SK-N-SH (cell line): Measurements from ENCODE around the gene SLC22A5. TPM values are rescaled to one million over a fixed set of nuclear protein-coding genes. Genes with fewer than 3 reads are reported as not detected.

Experiments used
- CTCF ChIA-PET: fragments of 300-600, 350-600 bp; formaldehyde crosslinking; extraction: SDS; loops from one replicate; lab custom pipeline; 2021; lab: Yijun Ruan, JAX
- POLR2A ChIA-PET: fragments of 350-600 bp; sonication (Branson Sonifier 250); formaldehyde crosslinking; extraction: SDS; loops from one replicate; lab custom pipeline; 2020; ENCODE audit warnings: antibody characterized with exemption, inconsistent platforms; lab: Yijun Ruan, JAX
- DNase-seq: peaks from one replicate; pipeline ENCODE4 v3.0.0; 2012
- H2AFZ ChIP-seq: fragments of 200-600 bp; sonication (generic); 2 replicates; pipeline ENCODE4 v1.8.1; 2016; ENCODE audit warnings: antibody characterized with exemption, mild to moderate bottlenecking, low read depth
- H3F3A ChIP-seq: fragments of 200-600 bp; sonication (generic); replicated peaks from 2 replicates; pipeline ENCODE3; 2016; ENCODE audit warnings: antibody characterized with exemption, mild to moderate bottlenecking; ENCODE audit not compliant: insufficient read depth
- H3K27ac ChIP-seq, 2 experiments: fragments of 200-500 bp in 1 of 2; fragments of 200-600 bp in 1 of 2; sonication (Bioruptor generic) in 1 of 2; sonication (generic), shearing (Covaris generic) in 1 of 2; 2 replicates each; pipeline versions ENCODE4 v1.5.1 to v1.6.1; 2014 to 2016; ENCODE audit warnings: low read depth in 2 of 2, inconsistent platforms in 1 of 2, low read length in 1 of 2, mild to moderate bottlenecking in 1 of 2, mixed read lengths in 1 of 2
- H3K27me3 ChIP-seq: fragments of 200-600 bp; sonication (generic), shearing (Covaris generic); 2 replicates; pipeline ENCODE4 v1.6.1; 2016; ENCODE audit warnings: mixed run types; ENCODE audit not compliant: insufficient read depth
- H3K36me3 ChIP-seq, 2 experiments: fragments of 200-500 bp in 1 of 2; fragments of 200-600 bp in 1 of 2; sonication (Bioruptor generic) in 1 of 2; sonication (generic) in 1 of 2; replicated peaks in 1 of 2; 2 replicates each; pipeline versions ENCODE3 to v1.5.1; 2014 to 2016; ENCODE audit warnings: low read length in 1 of 2, mild to moderate bottlenecking in 1 of 2; ENCODE audit not compliant: insufficient read depth in 2 of 2, control insufficient read depth in 1 of 2
- H3K4me1 ChIP-seq, 2 experiments: fragments of 200-500 bp in 1 of 2; fragments of 200-600 bp in 1 of 2; sonication (Bioruptor generic) in 1 of 2; sonication (generic), shearing (Covaris generic) in 1 of 2; 2 replicates each; pipeline versions ENCODE4 v1.5.1 to v1.6.1; 2014 to 2016; ENCODE audit warnings: low read depth in 1 of 2, low read length in 1 of 2, mixed run types in 1 of 2; ENCODE audit not compliant: insufficient read depth in 2 of 2, control insufficient read depth in 1 of 2
- H3K4me2 ChIP-seq: fragments of 200-600 bp; sonication (generic), shearing (Covaris generic); 2 replicates; pipeline ENCODE4 v1.6.1; 2017; ENCODE audit warnings: mixed run types
- H3K4me3 ChIP-seq, 2 experiments: fragments of 200-500 bp in 1 of 2; fragments of 200-600 bp in 1 of 2; sonication (Bioruptor generic) in 1 of 2; sonication (generic), shearing (Covaris generic) in 1 of 2; 2 replicates each; pipeline versions ENCODE4 v1.5.1 to v1.8.1; 2014 to 2016; ENCODE audit warnings: low read depth in 2 of 2, inconsistent platforms in 1 of 2, low read length in 1 of 2, mild to moderate bottlenecking in 1 of 2, mixed read lengths in 1 of 2, moderate library complexity in 1 of 2
- H3K79me2 ChIP-seq: fragments of 200-600 bp; sonication (generic); 2 replicates; pipeline ENCODE4 v1.8.1; 2017; ENCODE audit warnings: mild to moderate bottlenecking; ENCODE audit not compliant: insufficient read depth
- H3K9ac ChIP-seq: fragments of 200-600 bp; sonication (generic); 2 replicates; pipeline ENCODE4 v1.6.1; 2017; ENCODE audit warnings: mixed run types
- H3K9me2 ChIP-seq: fragments of 200-600 bp; sonication (generic); 2 replicates; pipeline ENCODE4 v1.6.1; 2017; ENCODE audit warnings: mixed run types
- H3K9me3 ChIP-seq: fragments of 200-600 bp; sonication (generic); 2 replicates; pipeline ENCODE4 v1.6.1; 2017; ENCODE audit warnings: mixed run types, mild to moderate bottlenecking, moderate library complexity
- H4K20me1 ChIP-seq: fragments of 200-600 bp; sonication (generic); 2 replicates; pipeline ENCODE4 v1.6.1; 2017; ENCODE audit warnings: mild to moderate bottlenecking, mixed run types; ENCODE audit not compliant: insufficient read depth
- CHD2 ChIP-seq: fragments of 150-350 bp; IDR thresholded peaks from 2 replicates; pipeline ENCODE4 v1.6.1; 2018; ENCODE audit warnings: low read length; ENCODE audit not compliant: partially characterized antibody
- ELF1 ChIP-seq: IDR thresholded peaks from 2 replicates; pipeline ENCODE4 v1.4.0; 2012
- EZH2phosphoT487 ChIP-seq: fragments of 200-600 bp; sonication (generic); IDR thresholded peaks from 2 replicates; pipeline ENCODE4 v1.6.1; 2017; ENCODE audit warnings: low read depth, mixed run types, mild to moderate bottlenecking, antibody characterized with exemption, moderate library complexity, borderline replicate concordance
- FOSL2 ChIP-seq: IDR thresholded peaks from 2 replicates; pipeline ENCODE4 v1.4.0; 2012; ENCODE audit warnings: low read depth, mild to moderate bottlenecking, moderate library complexity, borderline replicate concordance
- FOXJ3 ChIP-seq: sonication (generic); formaldehyde crosslinking; IDR thresholded peaks from 2 replicates; pipeline ENCODE4 v1.5.1; 2020; ENCODE audit warnings: mild to moderate bottlenecking, missing genetic modification reagents
- FOXM1 ChIP-seq: IDR thresholded peaks from 2 replicates; pipeline ENCODE4 v1.4.0; 2012; ENCODE audit warnings: low read depth, mild to moderate bottlenecking
- GABPA ChIP-seq: IDR thresholded peaks from 2 replicates; pipeline ENCODE4 v1.4.0; 2012; ENCODE audit warnings: low read depth, mild to moderate bottlenecking
- JUND ChIP-seq: IDR thresholded peaks from 2 replicates; pipeline ENCODE4 v1.4.0; 2012
- MEF2A ChIP-seq: IDR thresholded peaks from 2 replicates; pipeline ENCODE4 v1.4.0; 2012; ENCODE audit warnings: low read depth, borderline replicate concordance
- MXI1 ChIP-seq: IDR thresholded peaks from 2 replicates; pipeline ENCODE4 v1.6.1; 2012; ENCODE audit warnings: mild to moderate bottlenecking, low read depth, low read length, improper control_type of control experiment
- NRF1 ChIP-seq: IDR thresholded peaks from 2 replicates; pipeline ENCODE4 v1.6.1; 2012; ENCODE audit warnings: low read depth, mild to moderate bottlenecking, low read length
- RAD21 ChIP-seq: IDR thresholded peaks from 2 replicates; pipeline ENCODE4 v1.6.1; 2012; ENCODE audit warnings: mild to moderate bottlenecking, low read length
- RCOR1 ChIP-seq: fragments of 150-350 bp; IDR thresholded peaks from 2 replicates; pipeline ENCODE4 v1.6.1; 2017; ENCODE audit warnings: antibody characterized with exemption, low read length
- RFX5 ChIP-seq: IDR thresholded peaks from 2 replicates; pipeline ENCODE4 v1.6.1; 2012; ENCODE audit warnings: mild to moderate bottlenecking, improper control_type of control experiment, low read length
- SMC3 ChIP-seq: IDR thresholded peaks from 2 replicates; pipeline ENCODE4 v1.6.1; 2012; ENCODE audit warnings: low read depth, low read length, improper control_type of control experiment
- TCF12 ChIP-seq: IDR thresholded peaks from 2 replicates; pipeline ENCODE4 v1.4.0; 2012
- WGBS: methylation state at CpG from one replicate; pipeline ENCODE4 v1.1.6; 2017; ENCODE audit warnings: low lambda C conversion rate; 5-methylcytosine and 5-hydroxymethylcytosine counted together
- polyA plus RNA-seq, 3 experiments: library from polyadenylated mRNA; depleted of rRNA; stranded (reverse); fragments of >200 nt; gene quantifications; 2 replicates each; pipeline ENCODE4 v1.2.3, GENCODE V29; 2012
- TF ChIP-seq, protein P1 (sequence below): IDR thresholded peaks from 2 replicates; pipeline ENCODE4 v1.4.0; 2012; ENCODE audit warnings: low read depth, borderline replicate concordance
- TF ChIP-seq, protein P2 (sequence below): IDR thresholded peaks from 2 replicates; pipeline ENCODE4; 2012
- TF ChIP-seq, protein P3 (sequence below): IDR thresholded peaks from 2 replicates; pipeline ENCODE4 v1.4.0; 2012; ENCODE audit warnings: low read depth
- TF ChIP-seq, protein P4 (sequence below): fragments of 200-600 bp; sonication (generic); IDR thresholded peaks from 2 replicates; pipeline ENCODE4 v1.6.1; 2017; ENCODE audit warnings: antibody characterized with exemption, mild to moderate bottlenecking, moderate library complexity
- TF ChIP-seq, protein P5 (sequence below): IDR thresholded peaks from 2 replicates; pipeline ENCODE4 v1.4.0; 2012; ENCODE audit warnings: low read depth, borderline replicate concordance

The SLC22A5 gene
- polyA plus RNA-seq, 1 of the 3 experiments (the other 2 are of a cell fraction): 8.3 TPM

DNA sequence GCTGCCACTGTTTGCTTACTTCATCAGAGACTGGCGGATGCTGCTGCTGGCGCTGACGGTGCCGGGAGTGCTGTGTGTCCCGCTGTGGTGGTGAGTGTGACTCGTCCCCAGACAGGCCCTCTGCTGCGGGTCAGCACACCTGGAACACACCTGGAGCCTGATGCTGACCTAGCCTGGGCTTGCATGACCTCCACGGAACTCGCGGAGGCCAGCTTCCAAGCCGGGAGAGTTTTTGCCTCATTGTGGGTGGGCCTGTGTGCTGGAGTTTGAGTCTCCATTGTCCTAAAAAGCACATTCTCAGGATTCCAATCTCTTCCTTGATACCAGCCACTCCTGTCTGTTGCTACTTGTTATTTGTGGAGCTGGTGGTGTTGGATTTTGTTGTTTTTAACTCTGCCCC, 47.2 kb upstream of the SLC22A5 start (continued):
- TF ChIP-seq, protein P1, sequence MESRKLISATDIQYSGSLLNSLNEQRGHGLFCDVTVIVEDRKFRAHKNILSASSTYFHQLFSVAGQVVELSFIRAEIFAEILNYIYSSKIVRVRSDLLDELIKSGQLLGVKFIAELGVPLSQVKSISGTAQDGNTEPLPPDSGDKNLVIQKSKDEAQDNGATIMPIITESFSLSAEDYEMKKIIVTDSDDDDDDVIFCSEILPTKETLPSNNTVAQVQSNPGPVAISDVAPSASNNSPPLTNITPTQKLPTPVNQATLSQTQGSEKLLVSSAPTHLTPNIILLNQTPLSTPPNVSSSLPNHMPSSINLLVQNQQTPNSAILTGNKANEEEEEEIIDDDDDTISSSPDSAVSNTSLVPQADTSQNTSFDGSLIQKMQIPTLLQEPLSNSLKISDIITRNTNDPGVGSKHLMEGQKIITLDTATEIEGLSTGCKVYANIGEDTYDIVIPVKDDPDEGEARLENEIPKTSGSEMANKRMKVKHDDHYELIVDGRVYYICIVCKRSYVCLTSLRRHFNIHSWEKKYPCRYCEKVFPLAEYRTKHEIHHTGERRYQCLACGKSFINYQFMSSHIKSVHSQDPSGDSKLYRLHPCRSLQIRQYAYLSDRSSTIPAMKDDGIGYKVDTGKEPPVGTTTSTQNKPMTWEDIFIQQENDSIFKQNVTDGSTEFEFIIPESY: no peak
- TF ChIP-seq FOSL2: no peak
- no peak for TF ChIP-seq EZH2phosphoT487
- no peak for TF ChIP-seq MXI1
- no peak for TF ChIP-seq MEF2A

DNA sequence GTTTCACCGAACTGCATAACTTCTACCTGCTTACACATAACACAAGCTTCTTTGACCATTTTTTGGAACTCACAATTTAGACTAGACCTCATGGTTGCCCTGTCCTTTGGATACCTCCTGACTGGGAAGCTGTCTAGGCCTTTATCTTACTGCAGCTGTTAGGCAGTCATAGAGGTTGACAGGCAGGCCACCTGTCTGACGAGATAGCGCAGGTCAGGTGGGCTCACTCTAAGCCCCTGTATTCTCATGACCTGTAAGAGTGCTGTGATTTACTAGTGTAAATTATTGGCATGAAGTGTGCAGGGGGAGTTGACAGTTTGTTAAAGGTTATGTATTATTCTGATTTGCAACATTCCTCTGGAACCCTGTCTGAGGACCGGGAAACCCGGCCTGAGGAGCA, 46.3 kb upstream of the SLC22A5 start:
- Histone ChIP-seq H3K4me1 (peaks cover 5 to 10% of the 10 kb centered on the region in 2 experiments; a peak in 3 of 4 replicates), H3K9ac (no peak overlapping the region), H3K9me2 (no peaks in the 10 kb centered on the region), H3K4me3 (no peak overlapping the region), H3K36me3 (peaks cover 0 to 4% of the 10 kb centered on the region in 2 experiments), H4K20me1 (no peaks in the 10 kb centered on the region), H3F3A (peaks cover 8% of the 10 kb centered on the region), H3K9me3 (no peaks in the 10 kb centered on the region), H3K4me2 (no peak overlapping the region), H2AFZ (no peak overlapping the region), H3K27me3 (no peaks in the 10 kb centered on the region), H3K27ac (no peak overlapping the region), H3K79me2 (no peaks in the 10 kb centered on the region)
- DNase-seq: no peak
- POLR2A ChIA-PET: no interaction called here
- CTCF ChIA-PET: interaction anchor here (1.0 to 1.6 kb wide), 2 partner anchors 10 to 18 kb away, joined by 3 read pairs; no protein-coding TSS in a partner anchor
- TF ChIP-seq GABPA: no peak
- TF ChIP-seq EZH2phosphoT487: no peak
- TF ChIP-seq RFX5: no peak
- no peak for TF ChIP-seq FOXM1
- no peak for TF ChIP-seq FOSL2
- TF ChIP-seq JUND: no peak
- TF ChIP-seq, protein P2, sequence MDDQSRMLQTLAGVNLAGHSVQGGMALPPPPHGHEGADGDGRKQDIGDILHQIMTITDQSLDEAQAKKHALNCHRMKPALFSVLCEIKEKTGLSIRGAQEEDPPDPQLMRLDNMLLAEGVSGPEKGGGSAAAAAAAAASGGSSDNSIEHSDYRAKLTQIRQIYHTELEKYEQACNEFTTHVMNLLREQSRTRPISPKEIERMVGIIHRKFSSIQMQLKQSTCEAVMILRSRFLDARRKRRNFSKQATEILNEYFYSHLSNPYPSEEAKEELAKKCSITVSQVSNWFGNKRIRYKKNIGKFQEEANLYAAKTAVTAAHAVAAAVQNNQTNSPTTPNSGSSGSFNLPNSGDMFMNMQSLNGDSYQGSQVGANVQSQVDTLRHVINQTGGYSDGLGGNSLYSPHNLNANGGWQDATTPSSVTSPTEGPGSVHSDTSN: no peak
- no peak for TF ChIP-seq TCF12
- no peak for TF ChIP-seq RCOR1
- TF ChIP-seq ELF1: no peak
- no peak for TF ChIP-seq NRF1
- TF ChIP-seq, protein P3, sequence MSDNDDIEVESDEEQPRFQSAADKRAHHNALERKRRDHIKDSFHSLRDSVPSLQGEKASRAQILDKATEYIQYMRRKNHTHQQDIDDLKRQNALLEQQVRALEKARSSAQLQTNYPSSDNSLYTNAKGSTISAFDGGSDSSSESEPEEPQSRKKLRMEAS: no peak
- TF ChIP-seq, protein P4, sequence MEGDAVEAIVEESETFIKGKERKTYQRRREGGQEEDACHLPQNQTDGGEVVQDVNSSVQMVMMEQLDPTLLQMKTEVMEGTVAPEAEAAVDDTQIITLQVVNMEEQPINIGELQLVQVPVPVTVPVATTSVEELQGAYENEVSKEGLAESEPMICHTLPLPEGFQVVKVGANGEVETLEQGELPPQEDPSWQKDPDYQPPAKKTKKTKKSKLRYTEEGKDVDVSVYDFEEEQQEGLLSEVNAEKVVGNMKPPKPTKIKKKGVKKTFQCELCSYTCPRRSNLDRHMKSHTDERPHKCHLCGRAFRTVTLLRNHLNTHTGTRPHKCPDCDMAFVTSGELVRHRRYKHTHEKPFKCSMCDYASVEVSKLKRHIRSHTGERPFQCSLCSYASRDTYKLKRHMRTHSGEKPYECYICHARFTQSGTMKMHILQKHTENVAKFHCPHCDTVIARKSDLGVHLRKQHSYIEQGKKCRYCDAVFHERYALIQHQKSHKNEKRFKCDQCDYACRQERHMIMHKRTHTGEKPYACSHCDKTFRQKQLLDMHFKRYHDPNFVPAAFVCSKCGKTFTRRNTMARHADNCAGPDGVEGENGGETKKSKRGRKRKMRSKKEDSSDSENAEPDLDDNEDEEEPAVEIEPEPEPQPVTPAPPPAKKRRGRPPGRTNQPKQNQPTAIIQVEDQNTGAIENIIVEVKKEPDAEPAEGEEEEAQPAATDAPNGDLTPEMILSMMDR: no peak
- TF ChIP-seq CHD2: no peak
- TF ChIP-seq SMC3: no peak
- TF ChIP-seq FOXJ3: no peak
- no peak for TF ChIP-seq RAD21
- TF ChIP-seq, protein P5, sequence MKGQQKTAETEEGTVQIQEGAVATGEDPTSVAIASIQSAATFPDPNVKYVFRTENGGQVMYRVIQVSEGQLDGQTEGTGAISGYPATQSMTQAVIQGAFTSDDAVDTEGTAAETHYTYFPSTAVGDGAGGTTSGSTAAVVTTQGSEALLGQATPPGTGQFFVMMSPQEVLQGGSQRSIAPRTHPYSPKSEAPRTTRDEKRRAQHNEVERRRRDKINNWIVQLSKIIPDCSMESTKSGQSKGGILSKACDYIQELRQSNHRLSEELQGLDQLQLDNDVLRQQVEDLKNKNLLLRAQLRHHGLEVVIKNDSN: no peak
- 95% methylated on average over 5 of the region's 5 CpGs for WGBS
